ENCODE results near the gene SLAMF9.

The SLAMF9 gene

GRCh38 chr1:159953536-159954515, at the start of gene SLAMF9:
SLAMF9 (minus strand) TSS chr1:159954237; CDS start chr1:159954137, 100 bp downstream.
- DNase-seq: peak; percentile 12

- no peak for DNase-seq
Measured at GRCh38 chr1:160001440-160001839, 47.4 kb upstream of the SLAMF9 start.

GRCh38 chr1:159999204-159999603, 45.2 kb upstream of the SLAMF9 start:
- DNase-seq: no peak

GRCh38 chr1:159996653-159997052, 42.6 kb upstream of the SLAMF9 start:
- DNase-seq: no peak

- DNase-seq: no peak
Measured at GRCh38 chr1:159994896-159995295, 40.9 kb upstream of the SLAMF9 start.

GRCh38 chr1:159993911-159994310, 39.9 kb upstream of the SLAMF9 start:
- no peak for DNase-seq

GRCh38 chr1:159992161-159992560, 38.1 kb upstream of the SLAMF9 start:
- no peak for DNase-seq

- DNase-seq: peak; percentile 7
Measured at GRCh38 chr1:159991513-159991912, 37.5 kb upstream of the SLAMF9 start.

GRCh38 chr1:159990005-159990404, 36.0 kb upstream of the SLAMF9 start:
- no peak for DNase-seq

- DNase-seq: no peak
Measured at GRCh38 chr1:159989581-159989980, 35.5 kb upstream of the SLAMF9 start.

- no peak for DNase-seq
Measured at GRCh38 chr1:159988006-159988405, 34.0 kb upstream of the SLAMF9 start.

- DNase-seq: no peak
Measured at GRCh38 chr1:159987186-159987585, 33.1 kb upstream of the SLAMF9 start.

GRCh38 chr1:159986531-159986930, 32.5 kb upstream of the SLAMF9 start:
- no peak for DNase-seq

- DNase-seq: no peak
Measured at GRCh38 chr1:159986093-159986492, 32.1 kb upstream of the SLAMF9 start.

GRCh38 chr1:159985473-159985872, 31.4 kb upstream of the SLAMF9 start:
- no peak for DNase-seq

GRCh38 chr1:159983681-159984080, 29.6 kb upstream of the SLAMF9 start:
- DNase-seq: no peak

- DNase-seq: no peak
Measured at GRCh38 chr1:159982280-159982679, 28.2 kb upstream of the SLAMF9 start.

- no peak for DNase-seq
Measured at GRCh38 chr1:159981351-159982055, 27.5 kb upstream of the SLAMF9 start.

- no peak for DNase-seq
Measured at GRCh38 chr1:159980786-159981185, 26.7 kb upstream of the SLAMF9 start.

GRCh38 chr1:159980076-159980475, 26.0 kb upstream of the SLAMF9 start:
- no peak for DNase-seq

GRCh38 chr1:159979257-159979656, 25.2 kb upstream of the SLAMF9 start:
- no peak for DNase-seq

GRCh38 chr1:159978107-159978398, 24.0 kb upstream of the SLAMF9 start:
- no peak for DNase-seq

- no peak for DNase-seq
Measured at GRCh38 chr1:159977364-159978106, 23.5 kb upstream of the SLAMF9 start.
